ENCODE measurements around the gene CNBD2.
"Not testable (repeated sequence)": the region's sequence is repeated elsewhere in the genome, so short reads cannot be mapped to it uniquely, and the experiment has no call there.

The CNBD2 gene

DNA sequence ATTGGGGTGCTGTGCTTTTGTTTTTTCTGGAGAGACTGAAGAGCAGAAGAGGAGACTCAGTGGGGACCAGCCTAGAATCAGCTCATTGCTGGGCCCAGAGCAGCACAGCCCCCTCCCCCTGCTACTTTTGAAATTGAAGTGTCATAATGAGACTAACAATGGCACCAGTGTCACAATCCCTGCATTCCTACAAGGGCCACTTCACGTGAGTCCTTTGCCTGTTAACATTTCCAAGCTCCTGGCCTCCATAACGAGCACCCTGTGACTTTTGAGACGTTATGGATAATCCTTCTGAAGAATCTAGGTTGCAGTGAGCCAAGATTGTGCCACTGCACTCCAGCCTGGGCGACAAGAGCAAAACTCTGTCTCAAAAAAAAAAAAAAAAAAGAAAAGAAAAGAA is 41.7 kb downstream of the CNBD2 start:
- TF ChIP-seq, protein P1, sequence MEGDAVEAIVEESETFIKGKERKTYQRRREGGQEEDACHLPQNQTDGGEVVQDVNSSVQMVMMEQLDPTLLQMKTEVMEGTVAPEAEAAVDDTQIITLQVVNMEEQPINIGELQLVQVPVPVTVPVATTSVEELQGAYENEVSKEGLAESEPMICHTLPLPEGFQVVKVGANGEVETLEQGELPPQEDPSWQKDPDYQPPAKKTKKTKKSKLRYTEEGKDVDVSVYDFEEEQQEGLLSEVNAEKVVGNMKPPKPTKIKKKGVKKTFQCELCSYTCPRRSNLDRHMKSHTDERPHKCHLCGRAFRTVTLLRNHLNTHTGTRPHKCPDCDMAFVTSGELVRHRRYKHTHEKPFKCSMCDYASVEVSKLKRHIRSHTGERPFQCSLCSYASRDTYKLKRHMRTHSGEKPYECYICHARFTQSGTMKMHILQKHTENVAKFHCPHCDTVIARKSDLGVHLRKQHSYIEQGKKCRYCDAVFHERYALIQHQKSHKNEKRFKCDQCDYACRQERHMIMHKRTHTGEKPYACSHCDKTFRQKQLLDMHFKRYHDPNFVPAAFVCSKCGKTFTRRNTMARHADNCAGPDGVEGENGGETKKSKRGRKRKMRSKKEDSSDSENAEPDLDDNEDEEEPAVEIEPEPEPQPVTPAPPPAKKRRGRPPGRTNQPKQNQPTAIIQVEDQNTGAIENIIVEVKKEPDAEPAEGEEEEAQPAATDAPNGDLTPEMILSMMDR (IDR thresholded peaks at IDR 0.05; ENCODE audit: low read depth, low read length): no peak
- no peak overlapping the region for H3K4me3 ChIP-seq (ENCODE audit: low read depth, low read length)

DNA sequence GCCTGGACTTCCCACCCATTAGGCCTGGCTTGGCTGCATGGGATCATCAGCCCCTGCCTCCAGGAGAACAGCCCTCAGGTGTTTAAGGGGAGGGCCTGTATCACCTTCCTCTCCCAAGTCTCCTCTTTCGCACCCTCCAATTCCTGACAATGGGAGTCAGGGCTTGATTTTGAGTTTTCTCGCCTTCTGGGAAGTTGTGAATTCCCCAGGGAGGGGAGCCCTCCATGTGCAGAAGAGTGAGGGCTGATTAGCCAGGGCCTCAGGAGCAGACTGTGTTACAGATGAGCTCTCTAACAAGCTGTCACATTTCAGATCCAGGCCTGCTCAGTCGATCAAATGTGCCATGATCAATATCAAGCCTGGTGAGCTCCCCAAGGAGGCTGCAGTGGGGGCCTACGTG is 42.4 kb downstream of the CNBD2 start:
- TF ChIP-seq, protein P1 (IDR thresholded peaks at IDR 0.05; ENCODE audit: low read depth, low read length): no peak
- H3K4me3 ChIP-seq (ENCODE audit: low read depth, low read length): no peak overlapping the region

- no peak overlapping the region for H3K4me3 ChIP-seq (ENCODE audit: low read depth, low read length)
- TF ChIP-seq, protein P1 (IDR thresholded peaks at IDR 0.05; ENCODE audit: low read depth, low read length): no peak
Measured at GRCh38 chr20:36015806-36016403, 47.5 kb downstream of the CNBD2 start.

DNA sequence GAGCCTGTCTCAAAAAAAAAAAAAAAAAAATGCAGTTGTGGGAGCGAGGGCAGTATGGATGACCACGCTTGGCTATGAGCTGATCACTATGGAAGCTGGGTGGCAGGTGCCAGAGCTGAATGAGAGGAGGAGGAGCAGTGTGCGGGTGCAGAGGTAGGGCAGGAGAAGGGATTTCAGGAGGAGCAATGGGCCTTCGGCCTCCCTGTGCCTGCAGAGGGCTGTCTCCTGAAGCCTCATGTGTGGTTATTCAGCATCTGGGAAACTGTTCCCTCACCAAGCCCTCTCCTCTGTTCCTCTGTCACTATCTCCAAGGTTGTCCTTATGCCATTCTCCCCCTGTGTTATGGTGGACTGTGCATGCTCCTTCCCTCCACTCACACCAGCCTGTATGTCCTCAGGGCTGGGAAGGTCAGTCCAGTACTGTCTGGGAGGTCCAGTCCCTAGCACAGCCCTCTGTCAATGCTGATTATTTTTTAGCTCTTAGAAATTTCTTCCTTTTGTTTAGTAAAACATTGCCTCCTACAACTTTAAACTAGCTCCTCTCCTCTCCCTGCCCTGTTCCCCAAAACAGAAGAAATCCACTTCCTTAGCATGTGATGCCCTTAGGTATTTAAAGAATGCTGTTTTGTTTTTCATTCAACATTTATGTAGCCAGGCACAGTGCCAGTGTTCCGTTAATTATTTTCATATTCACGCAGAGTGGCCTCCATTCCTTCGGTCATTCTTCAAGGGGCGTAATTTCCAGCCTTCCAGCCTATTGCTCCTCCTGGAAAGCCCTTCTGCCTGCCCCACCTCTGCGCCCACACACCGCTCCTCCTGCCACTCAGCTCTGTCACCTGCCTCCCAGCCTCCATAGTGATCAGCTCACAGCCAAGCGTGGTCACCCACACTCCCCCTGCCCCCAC is 48.9 kb downstream of the CNBD2 start:
- TF ChIP-seq, protein P1 (IDR thresholded peaks at IDR 0.05; ENCODE audit: low read depth, low read length): no peak
- H3K4me3 ChIP-seq (ENCODE audit: low read depth, low read length): no peak overlapping the region

GRCh38 chr20:36018208-36018988 is 50.0 kb downstream of the CNBD2 start:
- TF ChIP-seq, protein P1 (IDR thresholded peaks at IDR 0.05; ENCODE audit: low read depth, low read length): no peak
- H3K4me3 ChIP-seq (ENCODE audit: low read depth, low read length): no peak overlapping the region

GRCh38 chr20:36026131-36026530 is 57.7 kb downstream of the CNBD2 start:
- H3K4me3 ChIP-seq (ENCODE audit: low read depth, low read length): not testable (repeated sequence)

GRCh38 chr20:36028106-36028808 is 59.9 kb downstream of the CNBD2 start:
- H3K4me3 ChIP-seq (ENCODE audit: low read depth, low read length): no peak overlapping the region
- TF ChIP-seq, protein P1 (IDR thresholded peaks at IDR 0.05; ENCODE audit: low read depth, low read length): no peak

Measured in WI38 (cell line).